OCI-LY3 (cell line): ENCODE data around the gene HDGF.
A peak's percentile ranks its signal among the peaks of the same experiment; 100 is the strongest.

Experiments used
- H2AFZ ChIP-seq: fragments of 200-600, 300-600 bp; shearing (Covaris generic); 2 replicates; pipeline ENCODE4 v1.6.0; 2014; ENCODE audit warnings: antibody characterized with exemption, low read depth, low read length
- H3K27ac ChIP-seq: fragments of 200-600, 300-600 bp; sonication (generic); 2 replicates; pipeline ENCODE4 v1.5.1; 2014; ENCODE audit warnings: mild to moderate bottlenecking, low read length, moderate library complexity, mixed read lengths
- H3K27me3 ChIP-seq: fragments of 200-600, 300-600 bp; sonication (generic); 2 replicates; pipeline ENCODE4 v1.6.1; 2014; ENCODE audit warnings: low read depth, low read length, mixed read lengths
- H3K36me3 ChIP-seq: fragments of 200-600, 300-600 bp; sonication (generic); replicated peaks from 2 replicates; pipeline ENCODE3; 2014; ENCODE audit warnings: low read depth, low read length, mixed read lengths
- H3K4me1 ChIP-seq: fragments of 300-600, 200-600 bp; sonication (generic); 2 replicates; pipeline ENCODE4 v1.6.1; 2014; ENCODE audit warnings: low read length, mixed read lengths
- H3K4me2 ChIP-seq: fragments of 200-600, 300-600 bp; sonication (generic); 2 replicates; pipeline ENCODE4 v1.6.1; 2014; ENCODE audit warnings: low read length, mixed read lengths
- H3K4me3 ChIP-seq: fragments of 300-600, 200-600 bp; sonication (generic); 2 replicates; pipeline ENCODE4 v1.5.1; 2014; ENCODE audit warnings: antibody characterized with exemption, mild to moderate bottlenecking, low read length, moderate library complexity
- H3K79me2 ChIP-seq: fragments of 300-600, 200-600 bp; shearing (Covaris generic); 2 replicates; pipeline ENCODE4 v1.6.1; 2014; ENCODE audit warnings: mild to moderate bottlenecking, low read length, mixed read lengths
- H3K9ac ChIP-seq: fragments of 300-600, 200-600 bp; shearing (Covaris generic); 2 replicates; pipeline ENCODE4 v1.6.0; 2014; ENCODE audit warnings: mild to moderate bottlenecking, low read length, moderate library complexity
- H3K9me3 ChIP-seq: fragments of 200-600, 300-600 bp; shearing (Covaris generic); 2 replicates; pipeline ENCODE4 v1.6.1; 2014; ENCODE audit warnings: low read length, mixed read lengths; ENCODE audit not compliant: insufficient read depth
- H4K20me1 ChIP-seq: fragments of 200-600, 300-600 bp; sonication (generic); 2 replicates; pipeline ENCODE4 v1.6.1; 2016; ENCODE audit warnings: low read length, mixed read lengths; ENCODE audit not compliant: insufficient read depth
- EZH2phosphoT487 ChIP-seq: fragments of 200-600 bp; shearing (Covaris generic); IDR thresholded peaks from 2 replicates; pipeline ENCODE4 v1.6.1; 2018; ENCODE audit warnings: antibody characterized with exemption, mixed run types, low read depth
- TF ChIP-seq, protein P1 (sequence below): fragments of 200-600, 300-600 bp; sonication (generic); IDR thresholded peaks from 2 replicates; pipeline ENCODE4 v1.5.1; 2014; ENCODE audit warnings: antibody characterized with exemption, low read length, low read depth

HDGF gene

DNA sequence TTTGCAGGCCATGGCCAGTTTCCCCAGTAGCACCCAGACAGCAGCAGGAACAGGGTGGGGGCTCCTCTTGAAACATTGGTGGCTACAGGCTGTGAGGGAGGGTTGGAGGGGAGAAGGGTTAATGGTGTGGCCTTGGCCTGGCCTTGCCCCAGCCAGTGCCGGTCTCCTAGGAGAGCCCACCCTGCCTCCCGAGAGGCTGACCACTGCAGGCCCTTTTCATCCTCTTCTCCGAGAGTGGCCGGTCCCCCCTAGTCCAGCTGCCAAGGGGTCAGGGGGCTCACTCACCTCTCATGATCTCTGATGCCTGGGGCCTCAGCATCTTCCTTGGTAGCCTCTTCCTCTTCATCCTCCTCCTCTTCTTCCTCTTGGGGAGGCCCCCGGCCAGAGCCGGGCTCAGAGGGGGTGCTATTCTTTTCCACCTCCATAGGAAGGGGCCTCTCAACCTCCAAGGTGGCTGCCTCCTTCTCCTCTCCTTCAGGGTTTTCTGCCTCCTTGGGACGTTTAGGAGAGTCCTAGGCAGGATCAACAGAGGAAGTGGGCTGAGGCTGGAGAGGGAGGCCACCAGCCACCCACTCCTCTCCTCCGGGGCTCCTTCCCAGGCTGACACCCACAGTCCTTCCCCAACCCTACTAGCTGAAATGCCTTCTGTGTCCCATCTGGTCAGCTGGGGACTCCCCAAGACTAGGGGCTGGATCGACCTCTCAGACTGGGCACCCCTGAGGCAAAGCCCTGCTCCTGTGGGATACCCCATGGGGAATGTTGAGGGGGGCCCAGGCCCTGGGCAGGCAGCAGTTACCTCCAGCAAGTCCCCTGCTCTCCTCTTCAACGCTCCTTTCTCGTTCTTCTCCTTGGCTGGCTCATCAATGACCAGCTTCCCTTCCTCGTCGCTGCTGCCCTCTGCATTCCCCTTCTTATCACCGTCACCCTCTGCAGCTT, 7.8 kb downstream of the HDGF start:
- peaks cover 30% of the 10 kb centered on the region for H4K20me1 ChIP-seq
- no peak overlapping the region for H3K27ac ChIP-seq
- peaks cover 65% of the 10 kb centered on the region for H3K79me2 ChIP-seq
- H3K4me3 ChIP-seq = no peak overlapping the region
- no peaks in the 10 kb centered on the region for H3K9me3 ChIP-seq
- H3K36me3 ChIP-seq = peaks cover 36% of the 10 kb centered on the region
- H3K9ac ChIP-seq = no peak overlapping the region
- no peaks in the 10 kb centered on the region for H3K27me3 ChIP-seq
- no peak overlapping the region for H3K4me2 ChIP-seq
- TF ChIP-seq, protein P1, sequence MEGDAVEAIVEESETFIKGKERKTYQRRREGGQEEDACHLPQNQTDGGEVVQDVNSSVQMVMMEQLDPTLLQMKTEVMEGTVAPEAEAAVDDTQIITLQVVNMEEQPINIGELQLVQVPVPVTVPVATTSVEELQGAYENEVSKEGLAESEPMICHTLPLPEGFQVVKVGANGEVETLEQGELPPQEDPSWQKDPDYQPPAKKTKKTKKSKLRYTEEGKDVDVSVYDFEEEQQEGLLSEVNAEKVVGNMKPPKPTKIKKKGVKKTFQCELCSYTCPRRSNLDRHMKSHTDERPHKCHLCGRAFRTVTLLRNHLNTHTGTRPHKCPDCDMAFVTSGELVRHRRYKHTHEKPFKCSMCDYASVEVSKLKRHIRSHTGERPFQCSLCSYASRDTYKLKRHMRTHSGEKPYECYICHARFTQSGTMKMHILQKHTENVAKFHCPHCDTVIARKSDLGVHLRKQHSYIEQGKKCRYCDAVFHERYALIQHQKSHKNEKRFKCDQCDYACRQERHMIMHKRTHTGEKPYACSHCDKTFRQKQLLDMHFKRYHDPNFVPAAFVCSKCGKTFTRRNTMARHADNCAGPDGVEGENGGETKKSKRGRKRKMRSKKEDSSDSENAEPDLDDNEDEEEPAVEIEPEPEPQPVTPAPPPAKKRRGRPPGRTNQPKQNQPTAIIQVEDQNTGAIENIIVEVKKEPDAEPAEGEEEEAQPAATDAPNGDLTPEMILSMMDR = no peak
- no peak for TF ChIP-seq EZH2phosphoT487
- peaks cover 41% of the 10 kb centered on the region for H3K4me1 ChIP-seq
- H2AFZ ChIP-seq = no peak overlapping the region

DNA sequence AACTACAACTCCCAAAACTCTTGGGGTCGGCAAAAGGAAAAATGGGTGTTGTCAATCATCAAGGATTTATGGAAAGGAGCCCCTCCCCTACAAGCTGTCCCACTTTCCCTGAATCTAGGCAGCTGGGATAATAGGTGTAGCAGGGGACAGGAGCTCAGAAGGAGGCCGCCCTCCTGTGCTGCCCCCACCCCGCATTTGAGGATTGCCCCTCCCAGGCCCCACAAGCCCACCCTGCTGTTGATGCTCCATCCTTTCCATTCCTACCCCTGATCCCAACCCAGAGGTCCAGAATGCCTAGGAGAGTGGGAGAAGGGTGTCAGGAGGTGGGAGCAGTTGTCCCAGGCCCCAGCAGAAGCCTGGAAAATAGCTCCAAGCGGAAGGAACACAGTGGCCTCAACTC, 8.7 kb downstream of the HDGF start:
- H3K9ac ChIP-seq = no peak overlapping the region
- H3K79me2 ChIP-seq = peaks cover 60% of the 10 kb centered on the region
- H3K4me3 ChIP-seq = no peak overlapping the region
- peaks cover 32% of the 10 kb centered on the region for H3K4me1 ChIP-seq
- no peaks in the 10 kb centered on the region for H3K9me3 ChIP-seq
- no peak for TF ChIP-seq EZH2phosphoT487
- TF ChIP-seq, protein P1 = no peak
- H4K20me1 ChIP-seq = peaks cover 22% of the 10 kb centered on the region
- H3K27me3 ChIP-seq = no peaks in the 10 kb centered on the region
- H2AFZ ChIP-seq = no peak overlapping the region
- H3K36me3 ChIP-seq = peaks cover 42% of the 10 kb centered on the region
- no peak overlapping the region for H3K4me2 ChIP-seq
- no peak overlapping the region for H3K27ac ChIP-seq

DNA sequence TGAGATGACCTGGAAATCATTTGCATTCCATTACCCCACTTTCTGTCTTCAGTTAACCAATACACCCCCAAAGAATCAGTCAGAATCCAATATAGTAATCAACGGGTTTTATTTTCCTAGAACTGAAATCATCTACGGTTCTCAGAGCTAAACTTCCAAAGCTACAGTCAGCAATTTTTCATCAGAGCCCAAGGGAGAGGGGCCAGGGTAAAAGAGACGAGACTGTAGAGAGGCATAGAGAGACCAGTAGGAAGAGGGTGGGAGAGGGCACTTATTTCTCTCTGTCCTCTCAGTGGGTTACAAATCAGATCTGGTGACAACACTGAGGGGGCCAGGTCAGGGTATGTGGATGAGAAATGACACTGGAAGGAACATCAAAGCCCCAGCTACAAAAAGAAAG, 9.5 kb downstream of the HDGF start:
- H3K9ac ChIP-seq = no peak overlapping the region
- H3K27me3 ChIP-seq = no peaks in the 10 kb centered on the region
- H3K36me3 ChIP-seq = peaks cover 49% of the 10 kb centered on the region
- H3K4me1 ChIP-seq = peaks cover 26% of the 10 kb centered on the region
- H3K4me3 ChIP-seq = peak overlapping the region; percentile 83; the same call in 1 of the 2 replicates
- TF ChIP-seq, protein P1 = no peak
- no peak for TF ChIP-seq EZH2phosphoT487
- H3K9me3 ChIP-seq = no peaks in the 10 kb centered on the region
- H3K4me2 ChIP-seq = peak overlapping the region; percentile 75
- peak overlapping the region; percentile 81 for H3K27ac ChIP-seq
- peaks cover 53% of the 10 kb centered on the region for H3K79me2 ChIP-seq
- no peak overlapping the region for H2AFZ ChIP-seq
- peaks cover 16% of the 10 kb centered on the region for H4K20me1 ChIP-seq

DNA sequence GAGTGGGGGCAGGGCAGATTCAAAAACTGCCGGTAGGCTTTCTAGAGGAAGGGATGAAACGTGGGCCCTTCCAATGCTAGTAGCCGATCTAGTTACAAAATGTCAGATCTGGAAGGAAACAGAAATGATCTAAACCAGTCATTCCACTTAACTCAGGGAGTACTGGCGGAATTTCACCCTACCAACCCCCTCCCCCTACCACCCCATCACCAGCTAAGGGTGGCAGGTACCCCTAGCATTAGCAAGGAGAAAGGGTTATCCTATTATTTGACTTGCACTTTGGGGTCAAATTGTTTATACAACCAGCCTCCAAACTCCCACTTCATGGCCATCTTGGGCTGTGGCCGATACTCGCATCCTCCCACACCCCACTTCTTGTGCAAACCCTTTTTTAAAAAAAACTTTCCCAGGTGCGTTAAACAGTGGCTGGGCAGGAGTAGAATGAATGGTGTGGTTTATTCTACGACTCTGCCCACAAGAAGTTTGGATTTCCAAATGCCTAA, 9.9 kb downstream of the HDGF start:
- Histone ChIP-seq H3K4me3 (peak overlapping the region; percentile 83), H3K9me3 (no peaks in the 10 kb centered on the region), H3K79me2 (peaks cover 48% of the 10 kb centered on the region), H3K27ac (peak overlapping the region; percentile 81), H3K27me3 (no peaks in the 10 kb centered on the region), H3K36me3 (peaks cover 51% of the 10 kb centered on the region), H2AFZ (no peak overlapping the region), H3K9ac (peak overlapping the region; percentile 49), H3K4me2 (peak overlapping the region; percentile 75), H4K20me1 (peaks cover 13% of the 10 kb centered on the region), H3K4me1 (peaks cover 21% of the 10 kb centered on the region)
- no peak for TF ChIP-seq EZH2phosphoT487
